Neural cell (in vitro differentiated cells): ENCODE data around the gene PPFIBP2. TPM values are rescaled to one million over a fixed set of nuclear protein-coding genes. Genes with fewer than 3 reads are reported as not detected.

Experiments
- H2AFZ ChIP-seq: fragments of 200-600, 300-800 bp; sonication (generic), shearing (Covaris generic); 2 replicates; pipeline ENCODE4 v1.6.0; 2014; ENCODE audit warnings: low read depth, mild to moderate bottlenecking, antibody characterized with exemption, low read length, moderate library complexity
- H3F3A ChIP-seq: fragments of 200-600 bp; shearing (Covaris generic); 2 replicates; pipeline ENCODE4 v1.6.1; 2016; ENCODE audit warnings: mild to moderate bottlenecking, moderate library complexity, mixed read lengths, antibody characterized with exemption, low read length; ENCODE audit not compliant: insufficient read depth, poor library complexity, severe bottlenecking
- H3K27ac ChIP-seq: fragments of 200-600, 300-800 bp; sonication (generic), shearing (Covaris generic); 2 replicates; pipeline ENCODE4 v1.5.1; 2014; ENCODE audit warnings: mild to moderate bottlenecking, low read length, moderate library complexity
- H3K27me3 ChIP-seq: fragments of 300-800, 200-600 bp; sonication (generic), shearing (Covaris generic); 2 replicates; pipeline ENCODE4 v1.6.0; 2014; ENCODE audit warnings: mild to moderate bottlenecking, low read depth, low read length, moderate library complexity; ENCODE audit not compliant: insufficient read depth
- H3K36me3 ChIP-seq: fragments of 300-800, 200-600 bp; sonication (generic), shearing (Covaris generic); 2 replicates; pipeline ENCODE4 v1.5.1; 2014; ENCODE audit warnings: mild to moderate bottlenecking, antibody characterized with exemption, low read length, moderate library complexity; ENCODE audit not compliant: insufficient read depth
- H3K4me2 ChIP-seq: fragments of 300-800, 200-600 bp; sonication (generic), shearing (Covaris generic); 2 replicates; pipeline ENCODE4 v1.6.0; 2014; ENCODE audit warnings: mild to moderate bottlenecking, low read length
- H3K4me3 ChIP-seq: fragments of 300-800, 200-600 bp; sonication (generic), shearing (Covaris generic); 2 replicates; pipeline ENCODE4 v1.5.1; 2014; ENCODE audit warnings: mild to moderate bottlenecking, low read length, moderate library complexity
- H3K79me2 ChIP-seq: fragments of 200-600 bp; shearing (Covaris generic); replicated peaks from 2 replicates; pipeline ENCODE4 v1.6.0; 2014; ENCODE audit warnings: mild to moderate bottlenecking, low read length, moderate library complexity; ENCODE audit not compliant: insufficient read depth
- H3K9ac ChIP-seq: fragments of 300-800, 200-600 bp; sonication (generic), shearing (Covaris generic); 2 replicates; pipeline ENCODE4 v1.6.1; 2016; ENCODE audit warnings: mild to moderate bottlenecking, low read length, mixed read lengths
- H3K9me2 ChIP-seq: fragments of 200-600 bp; shearing (Covaris generic); 2 replicates; pipeline ENCODE4 v1.6.1; 2016; ENCODE audit warnings: mild to moderate bottlenecking, low read length, mixed read lengths; ENCODE audit not compliant: insufficient read depth
- H3K9me3 ChIP-seq: fragments of 200-600, 300-800 bp; sonication (generic), shearing (Covaris generic); 2 replicates; pipeline ENCODE4 v1.6.1; 2016; ENCODE audit warnings: mild to moderate bottlenecking, mixed run types, low read length, moderate library complexity, mixed read lengths
- H4K20me1 ChIP-seq: fragments of 200-600 bp; shearing (Covaris generic); 2 replicates; pipeline ENCODE4 v1.6.1; 2016; ENCODE audit warnings: mild to moderate bottlenecking, mixed run types; ENCODE audit not compliant: insufficient read depth
- EP300 ChIP-seq: fragments of 450-650 bp; conservative IDR thresholded peaks from 2 replicates; pipeline ENCODE4 v1.6.1; 2014; ENCODE audit warnings: antibody characterized with exemption, mild to moderate bottlenecking, moderate library complexity; ENCODE audit not compliant: poor library complexity, severe bottlenecking
- EZH2 ChIP-seq: fragments of 200-600, 300-800 bp; shearing (Covaris generic), sonication (generic); IDR thresholded peaks from 2 replicates; pipeline ENCODE4 v1.6.1; 2014; ENCODE audit warnings: antibody characterized with exemption, low read length, borderline replicate concordance, mild to moderate bottlenecking; ENCODE audit not compliant: insufficient read depth, poor library complexity, severe bottlenecking
- MXI1 ChIP-seq: fragments of 450-650 bp; conservative IDR thresholded peaks from 2 replicates; pipeline ENCODE4 v1.6.1; 2014; ENCODE audit warnings: antibody characterized with exemption, mild to moderate bottlenecking; ENCODE audit not compliant: poor library complexity, severe bottlenecking
- POLR2AphosphoS5 ChIP-seq: IDR thresholded peaks from 2 replicates; pipeline ENCODE4 v1.6.1; 2012
- RAD21 ChIP-seq: fragments of 450-650 bp; conservative IDR thresholded peaks from 2 replicates; pipeline ENCODE4 v1.6.1; 2014; ENCODE audit warnings: antibody characterized with exemption, mild to moderate bottlenecking, moderate library complexity
- REST ChIP-seq: IDR thresholded peaks from 2 replicates; pipeline ENCODE4 v1.6.1; 2012; ENCODE audit warnings: borderline replicate concordance
- SMC3 ChIP-seq: fragments of 450-650 bp; conservative IDR thresholded peaks from 2 replicates; pipeline ENCODE4 v1.6.1; 2014; ENCODE audit warnings: antibody characterized with exemption, mild to moderate bottlenecking, moderate library complexity; ENCODE audit not compliant: poor library complexity
- TAF1 ChIP-seq: IDR thresholded peaks from 2 replicates; pipeline ENCODE4 v1.6.1; 2012; ENCODE audit warnings: low read depth
- polyA plus RNA-seq: library from polyadenylated mRNA; depleted of rRNA; stranded (reverse); fragments of >200 nt; gene quantifications from 2 replicates; pipeline ENCODE4 v1.2.3, GENCODE V29; 2014
- TF ChIP-seq, protein P1 (sequence below): fragments of 450-650 bp; IDR thresholded peaks from 2 replicates; pipeline ENCODE4 v1.5.1; 2014; ENCODE audit warnings: antibody characterized with exemption, mild to moderate bottlenecking, moderate library complexity; ENCODE audit not compliant: poor library complexity, severe bottlenecking

Gene PPFIBP2
- polyA plus RNA-seq, 1 donor from 2014 or later: not detected

GRCh38 chr11:7583248-7583647, 69.4 kb downstream of the PPFIBP2 start:
- H3K27ac ChIP-seq: no peak overlapping the region

DNA sequence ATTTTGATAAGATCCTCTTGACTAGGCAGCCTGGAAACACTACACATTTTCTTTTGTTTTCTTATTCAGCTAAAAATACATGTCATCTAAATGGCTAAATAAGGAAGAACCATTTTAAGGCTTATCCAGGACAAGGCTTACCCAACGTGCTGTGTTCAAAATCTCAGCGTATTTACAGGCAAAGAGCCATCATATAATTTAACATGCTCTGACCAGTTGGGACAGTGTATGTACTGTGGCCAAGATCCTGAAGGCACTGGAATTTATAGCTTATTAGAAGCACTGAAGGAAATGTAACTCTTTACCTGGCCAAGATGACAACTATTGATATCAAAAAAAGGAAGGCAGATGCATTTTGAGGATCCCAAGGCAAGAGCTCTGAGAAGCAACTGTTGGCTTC, 71.1 kb downstream of the PPFIBP2 start:
- H3K79me2 ChIP-seq: no peaks in the 10 kb centered on the region
- no peaks in the 10 kb centered on the region for H3K27me3 ChIP-seq
- TF ChIP-seq EP300: no peak
- TF ChIP-seq SMC3: no peak

More at GRCh38 chr11:7583248-7583647, 69.4 kb downstream of the PPFIBP2 start:
- Histone ChIP-seq H3K4me2 (no peak overlapping the region), H3K79me2 (no peaks in the 10 kb centered on the region), H4K20me1 (no peaks in the 10 kb centered on the region), H3K36me3 (no peaks in the 10 kb centered on the region), H3K9me2 (no peaks in the 10 kb centered on the region), H3K9me3 (no peaks in the 10 kb centered on the region), H2AFZ (no peak overlapping the region), H3K27me3 (peaks cover 4% of the 10 kb centered on the region), H3K9ac (no peak overlapping the region), H3F3A (no peaks in the 10 kb centered on the region), H3K4me3 (no peak overlapping the region)
- TF ChIP-seq TAF1 (no peak), REST (no peak), EP300 (no peak), MXI1 (no peak), EZH2 (no peak), POLR2AphosphoS5 (no peak), RAD21 (no peak), SMC3 (no peak)
- TF ChIP-seq, protein P1, sequence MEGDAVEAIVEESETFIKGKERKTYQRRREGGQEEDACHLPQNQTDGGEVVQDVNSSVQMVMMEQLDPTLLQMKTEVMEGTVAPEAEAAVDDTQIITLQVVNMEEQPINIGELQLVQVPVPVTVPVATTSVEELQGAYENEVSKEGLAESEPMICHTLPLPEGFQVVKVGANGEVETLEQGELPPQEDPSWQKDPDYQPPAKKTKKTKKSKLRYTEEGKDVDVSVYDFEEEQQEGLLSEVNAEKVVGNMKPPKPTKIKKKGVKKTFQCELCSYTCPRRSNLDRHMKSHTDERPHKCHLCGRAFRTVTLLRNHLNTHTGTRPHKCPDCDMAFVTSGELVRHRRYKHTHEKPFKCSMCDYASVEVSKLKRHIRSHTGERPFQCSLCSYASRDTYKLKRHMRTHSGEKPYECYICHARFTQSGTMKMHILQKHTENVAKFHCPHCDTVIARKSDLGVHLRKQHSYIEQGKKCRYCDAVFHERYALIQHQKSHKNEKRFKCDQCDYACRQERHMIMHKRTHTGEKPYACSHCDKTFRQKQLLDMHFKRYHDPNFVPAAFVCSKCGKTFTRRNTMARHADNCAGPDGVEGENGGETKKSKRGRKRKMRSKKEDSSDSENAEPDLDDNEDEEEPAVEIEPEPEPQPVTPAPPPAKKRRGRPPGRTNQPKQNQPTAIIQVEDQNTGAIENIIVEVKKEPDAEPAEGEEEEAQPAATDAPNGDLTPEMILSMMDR: no peak

DNA sequence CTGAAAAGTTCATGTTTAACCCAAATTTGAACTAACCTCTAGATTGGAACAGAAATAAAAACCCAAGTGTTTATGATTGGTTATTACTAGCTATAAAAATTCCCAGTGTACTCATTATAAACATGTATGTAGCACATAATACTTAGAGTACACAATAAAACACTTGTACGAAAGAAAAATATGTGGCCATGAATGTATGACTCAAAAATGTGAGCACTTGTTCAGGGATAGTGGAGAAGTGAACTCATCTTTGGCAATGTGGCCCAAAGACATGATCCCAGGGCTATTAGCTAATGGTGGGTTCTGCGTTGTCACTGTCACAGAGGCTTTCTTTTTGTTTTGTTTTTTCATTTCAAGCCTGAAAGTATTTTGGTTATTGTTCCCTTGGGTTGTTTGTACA, 72.0 kb downstream of the PPFIBP2 start:
- no peaks in the 10 kb centered on the region for H3K36me3 ChIP-seq
- no peaks in the 10 kb centered on the region for H3F3A ChIP-seq
- H3K9me2 ChIP-seq: no peaks in the 10 kb centered on the region
- no peak overlapping the region for H3K4me2 ChIP-seq
- no peak overlapping the region for H3K9ac ChIP-seq
- H3K79me2 ChIP-seq: no peaks in the 10 kb centered on the region
- no peaks in the 10 kb centered on the region for H4K20me1 ChIP-seq
- TF ChIP-seq MXI1: no peak
- TF ChIP-seq POLR2AphosphoS5: no peak
- TF ChIP-seq SMC3: no peak
- TF ChIP-seq EZH2: no peak
- TF ChIP-seq EP300: no peak
- no peak for TF ChIP-seq REST
- no peak for TF ChIP-seq RAD21
- no peaks in the 10 kb centered on the region for H3K27me3 ChIP-seq
- H2AFZ ChIP-seq: no peak overlapping the region
- H3K27ac ChIP-seq: no peak overlapping the region
- H3K9me3 ChIP-seq: no peaks in the 10 kb centered on the region
- H3K4me3 ChIP-seq: no peak overlapping the region

More for the DNA sequence above, 71.1 kb downstream of the PPFIBP2 start:
- no peak overlapping the region for H2AFZ ChIP-seq
- no peaks in the 10 kb centered on the region for H3F3A ChIP-seq
- H3K9ac ChIP-seq: no peak overlapping the region
- H3K9me3 ChIP-seq: no peaks in the 10 kb centered on the region
- H3K9me2 ChIP-seq: no peaks in the 10 kb centered on the region
- H4K20me1 ChIP-seq: no peaks in the 10 kb centered on the region
- H3K4me2 ChIP-seq: no peak overlapping the region
- H3K27ac ChIP-seq: no peak overlapping the region
- no peaks in the 10 kb centered on the region for H3K36me3 ChIP-seq
- no peak overlapping the region for H3K4me3 ChIP-seq
